Measurements from ENCODE around the gene PCSK6.

DNA sequence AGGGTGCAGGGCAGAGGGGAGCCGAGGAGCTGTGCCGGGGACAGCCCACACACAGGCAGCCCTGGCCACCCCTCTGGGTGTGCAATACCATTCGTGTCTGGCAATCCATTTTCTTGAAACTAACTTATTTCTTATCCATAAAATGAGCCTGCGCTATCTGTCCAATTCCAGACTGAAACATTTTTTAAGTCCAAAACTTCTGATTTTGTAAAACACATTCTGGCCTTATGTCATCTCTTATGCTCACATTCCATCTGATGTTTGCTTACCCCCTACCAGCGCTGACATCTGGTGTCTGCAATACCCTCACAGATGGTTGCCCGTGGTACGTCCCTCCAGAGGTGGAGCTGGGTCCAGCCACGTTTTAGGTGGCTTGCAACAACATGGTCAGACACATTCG lies 31.8 kb downstream of the PCSK6 start:
- TF ChIP-seq EP300 (IDR thresholded peaks at IDR 0.05; ENCODE audit: borderline replicate concordance) (no peak), CREB1 (IDR thresholded peaks at IDR 0.05; ENCODE audit: low read depth) (no peak), TAF1 (IDR thresholded peaks at IDR 0.05; ENCODE audit: low read depth) (no peak), YY1 (IDR thresholded peaks at IDR 0.05; ENCODE audit: low read depth) (no peak), TEAD4 (IDR thresholded peaks at IDR 0.05) (no peak), RAD21 (IDR thresholded peaks at IDR 0.05; ENCODE audit: low read depth) (no peak), FOXM1 (IDR thresholded peaks at IDR 0.05; ENCODE audit: borderline replicate concordance, low read depth) (no peak), CEBPB (IDR thresholded peaks at IDR 0.05) (no peak), NFIC (IDR thresholded peaks at IDR 0.05) (no peak), TCF12 (IDR thresholded peaks at IDR 0.05; ENCODE audit: low read depth) (no peak)
- TF ChIP-seq, protein P1, sequence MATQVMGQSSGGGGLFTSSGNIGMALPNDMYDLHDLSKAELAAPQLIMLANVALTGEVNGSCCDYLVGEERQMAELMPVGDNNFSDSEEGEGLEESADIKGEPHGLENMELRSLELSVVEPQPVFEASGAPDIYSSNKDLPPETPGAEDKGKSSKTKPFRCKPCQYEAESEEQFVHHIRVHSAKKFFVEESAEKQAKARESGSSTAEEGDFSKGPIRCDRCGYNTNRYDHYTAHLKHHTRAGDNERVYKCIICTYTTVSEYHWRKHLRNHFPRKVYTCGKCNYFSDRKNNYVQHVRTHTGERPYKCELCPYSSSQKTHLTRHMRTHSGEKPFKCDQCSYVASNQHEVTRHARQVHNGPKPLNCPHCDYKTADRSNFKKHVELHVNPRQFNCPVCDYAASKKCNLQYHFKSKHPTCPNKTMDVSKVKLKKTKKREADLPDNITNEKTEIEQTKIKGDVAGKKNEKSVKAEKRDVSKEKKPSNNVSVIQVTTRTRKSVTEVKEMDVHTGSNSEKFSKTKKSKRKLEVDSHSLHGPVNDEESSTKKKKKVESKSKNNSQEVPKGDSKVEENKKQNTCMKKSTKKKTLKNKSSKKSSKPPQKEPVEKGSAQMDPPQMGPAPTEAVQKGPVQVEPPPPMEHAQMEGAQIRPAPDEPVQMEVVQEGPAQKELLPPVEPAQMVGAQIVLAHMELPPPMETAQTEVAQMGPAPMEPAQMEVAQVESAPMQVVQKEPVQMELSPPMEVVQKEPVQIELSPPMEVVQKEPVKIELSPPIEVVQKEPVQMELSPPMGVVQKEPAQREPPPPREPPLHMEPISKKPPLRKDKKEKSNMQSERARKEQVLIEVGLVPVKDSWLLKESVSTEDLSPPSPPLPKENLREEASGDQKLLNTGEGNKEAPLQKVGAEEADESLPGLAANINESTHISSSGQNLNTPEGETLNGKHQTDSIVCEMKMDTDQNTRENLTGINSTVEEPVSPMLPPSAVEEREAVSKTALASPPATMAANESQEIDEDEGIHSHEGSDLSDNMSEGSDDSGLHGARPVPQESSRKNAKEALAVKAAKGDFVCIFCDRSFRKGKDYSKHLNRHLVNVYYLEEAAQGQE (IDR thresholded peaks at IDR 0.05; ENCODE audit: low read depth), result no peak
- TF ChIP-seq, protein P2, sequence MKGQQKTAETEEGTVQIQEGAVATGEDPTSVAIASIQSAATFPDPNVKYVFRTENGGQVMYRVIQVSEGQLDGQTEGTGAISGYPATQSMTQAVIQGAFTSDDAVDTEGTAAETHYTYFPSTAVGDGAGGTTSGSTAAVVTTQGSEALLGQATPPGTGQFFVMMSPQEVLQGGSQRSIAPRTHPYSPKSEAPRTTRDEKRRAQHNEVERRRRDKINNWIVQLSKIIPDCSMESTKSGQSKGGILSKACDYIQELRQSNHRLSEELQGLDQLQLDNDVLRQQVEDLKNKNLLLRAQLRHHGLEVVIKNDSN (IDR thresholded peaks at IDR 0.05), result no peak

All from Ishikawa (cell line).